ENCODE measurements around the gene GOLGA8B.
A peak's percentile ranks its signal among the peaks of the same experiment; 100 is the strongest.

GOLGA8B gene

GRCh38 chr15:34620814-34621213 lies 37.4 kb upstream of the GOLGA8B start:
- Mint-ChIP-seq H3K27ac (peak overlapping the region in 1 of 3 experiments; percentile 70), H3K9me3 (no peaks in the 10 kb centered on the region), H3K4me3 (no peak overlapping the region), H3K4me1 (peaks cover 29% of the 10 kb centered on the region), H3K27me3 (ENCODE audit: low read depth) (peaks cover 20% of the 10 kb centered on the region), H3K36me3 (ENCODE audit: low read depth) (no peaks in the 10 kb centered on the region)
- TF ChIP-seq CTCF (IDR thresholded peaks at IDR 0.05; ENCODE audit: unreplicated experiment in 3 of 3) = no peak

- Mint-ChIP-seq H3K4me3 (no peak overlapping the region), H3K9me3 (no peaks in the 10 kb centered on the region), H3K27ac (no peak overlapping the region), H3K27me3 (ENCODE audit: low read depth) (peaks cover 20% of the 10 kb centered on the region), H3K4me1 (peaks cover 29% of the 10 kb centered on the region), H3K36me3 (ENCODE audit: low read depth) (no peaks in the 10 kb centered on the region)
- no peak for TF ChIP-seq CTCF (IDR thresholded peaks at IDR 0.05; ENCODE audit: unreplicated experiment in 3 of 3)
Observed at GRCh38 chr15:34620142-34620541, 36.7 kb upstream of the GOLGA8B start.

GRCh38 chr15:34619151-34619550 lies 35.7 kb upstream of the GOLGA8B start:
- Mint-ChIP-seq H3K27ac (no peak overlapping the region), H3K36me3 (ENCODE audit: low read depth) (no peaks in the 10 kb centered on the region), H3K9me3 (no peaks in the 10 kb centered on the region), H3K4me3 (no peak overlapping the region), H3K4me1 (peaks cover 29% of the 10 kb centered on the region), H3K27me3 (ENCODE audit: low read depth) (peaks cover 24% of the 10 kb centered on the region)
- TF ChIP-seq CTCF (IDR thresholded peaks at IDR 0.05; ENCODE audit: unreplicated experiment in 3 of 3) = no peak

- Mint-ChIP-seq H3K4me1 (peaks cover 29% of the 10 kb centered on the region), H3K27me3 (ENCODE audit: low read depth) (peaks cover 29% of the 10 kb centered on the region), H3K27ac (no peak overlapping the region), H3K4me3 (no peak overlapping the region), H3K9me3 (no peaks in the 10 kb centered on the region), H3K36me3 (ENCODE audit: low read depth) (no peaks in the 10 kb centered on the region)
- no peak for TF ChIP-seq CTCF (IDR thresholded peaks at IDR 0.05; ENCODE audit: unreplicated experiment in 3 of 3)
Observed at GRCh38 chr15:34618073-34618472, 34.6 kb upstream of the GOLGA8B start.

GRCh38 chr15:34616613-34617012 lies 33.2 kb upstream of the GOLGA8B start:
- Mint-ChIP-seq H3K36me3 (ENCODE audit: low read depth) (no peaks in the 10 kb centered on the region), H3K9me3 (no peaks in the 10 kb centered on the region), H3K27ac (no peak overlapping the region), H3K4me3 (no peak overlapping the region), H3K27me3 (ENCODE audit: low read depth) (peaks cover 39% of the 10 kb centered on the region), H3K4me1 (peaks cover 25% of the 10 kb centered on the region)
- TF ChIP-seq CTCF (IDR thresholded peaks at IDR 0.05; ENCODE audit: unreplicated experiment in 3 of 3) = peak in 2 of 3 experiments; percentile 30 to 38

- no peak for TF ChIP-seq CTCF (IDR thresholded peaks at IDR 0.05; ENCODE audit: unreplicated experiment in 3 of 3)
- H3K9me3 Mint-ChIP-seq = no peaks in the 10 kb centered on the region
- no peak overlapping the region for H3K4me3 Mint-ChIP-seq
- H3K27ac Mint-ChIP-seq = no peak overlapping the region
- H3K36me3 Mint-ChIP-seq (ENCODE audit: low read depth) = no peaks in the 10 kb centered on the region
- H3K27me3 Mint-ChIP-seq (ENCODE audit: low read depth) = peaks cover 47% of the 10 kb centered on the region
- H3K4me1 Mint-ChIP-seq = peaks cover 9% of the 10 kb centered on the region
Observed at GRCh38 chr15:34613997-34614396, 30.5 kb upstream of the GOLGA8B start.
